Islet precursor cell (in vitro differentiated cells): ENCODE results near the gene ADAMTS8.
A peak's percentile ranks its signal among the peaks of the same experiment; 100 is the strongest.

Experiments used
- DNase-seq: peaks from one replicate; pipeline ENCODE4 v3.0.0-alpha.2; 2018

The ADAMTS8 gene

GRCh38 chr11:130389335-130389935 is 39.0 kb downstream of the ADAMTS8 start:
- DNase-seq, result no peak

GRCh38 chr11:130388607-130389205 is 39.7 kb downstream of the ADAMTS8 start:
- no peak for DNase-seq

- no peak for DNase-seq
Observed at GRCh38 chr11:130386056-130386455, 42.4 kb downstream of the ADAMTS8 start.

- DNase-seq, result peak; percentile 92
Observed at GRCh38 chr11:130383344-130384211, 44.8 kb downstream of the ADAMTS8 start.

GRCh38 chr11:130381317-130381716 is 47.1 kb downstream of the ADAMTS8 start:
- peak; percentile 41 for DNase-seq

GRCh38 chr11:130380778-130381177 is 47.6 kb downstream of the ADAMTS8 start:
- DNase-seq, result peak; percentile 41

- no peak for DNase-seq
Observed at GRCh38 chr11:130379276-130379675, 49.1 kb downstream of the ADAMTS8 start.

GRCh38 chr11:130370845-130371590 is 57.4 kb downstream of the ADAMTS8 start:
- no peak for DNase-seq

GRCh38 chr11:130369713-130370112 is 58.7 kb downstream of the ADAMTS8 start:
- no peak for DNase-seq

- DNase-seq, result no peak
Observed at GRCh38 chr11:130369141-130369691, 59.2 kb downstream of the ADAMTS8 start.

GRCh38 chr11:130359419-130359818 is 69.0 kb downstream of the ADAMTS8 start:
- no peak for DNase-seq

GRCh38 chr11:130358398-130358797 is 70.0 kb downstream of the ADAMTS8 start:
- DNase-seq, result no peak
